ENCODE results near the gene CCDC57.

DNA sequence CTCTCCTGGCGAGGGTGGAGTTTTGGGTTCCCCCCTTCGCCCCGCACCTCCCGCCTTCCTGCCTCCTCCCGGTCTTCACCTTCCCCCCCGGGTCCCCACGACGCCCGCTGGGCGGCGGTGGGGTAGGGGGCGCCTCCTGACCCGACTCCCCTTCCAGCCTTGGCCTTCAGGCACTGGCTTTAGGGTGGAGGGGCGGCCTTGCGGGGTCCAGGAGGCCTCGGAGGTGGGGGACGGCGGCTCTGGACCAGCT is 18.6 kb upstream of the CCDC57 start:
- TF ChIP-seq, protein P1, sequence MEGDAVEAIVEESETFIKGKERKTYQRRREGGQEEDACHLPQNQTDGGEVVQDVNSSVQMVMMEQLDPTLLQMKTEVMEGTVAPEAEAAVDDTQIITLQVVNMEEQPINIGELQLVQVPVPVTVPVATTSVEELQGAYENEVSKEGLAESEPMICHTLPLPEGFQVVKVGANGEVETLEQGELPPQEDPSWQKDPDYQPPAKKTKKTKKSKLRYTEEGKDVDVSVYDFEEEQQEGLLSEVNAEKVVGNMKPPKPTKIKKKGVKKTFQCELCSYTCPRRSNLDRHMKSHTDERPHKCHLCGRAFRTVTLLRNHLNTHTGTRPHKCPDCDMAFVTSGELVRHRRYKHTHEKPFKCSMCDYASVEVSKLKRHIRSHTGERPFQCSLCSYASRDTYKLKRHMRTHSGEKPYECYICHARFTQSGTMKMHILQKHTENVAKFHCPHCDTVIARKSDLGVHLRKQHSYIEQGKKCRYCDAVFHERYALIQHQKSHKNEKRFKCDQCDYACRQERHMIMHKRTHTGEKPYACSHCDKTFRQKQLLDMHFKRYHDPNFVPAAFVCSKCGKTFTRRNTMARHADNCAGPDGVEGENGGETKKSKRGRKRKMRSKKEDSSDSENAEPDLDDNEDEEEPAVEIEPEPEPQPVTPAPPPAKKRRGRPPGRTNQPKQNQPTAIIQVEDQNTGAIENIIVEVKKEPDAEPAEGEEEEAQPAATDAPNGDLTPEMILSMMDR (IDR thresholded peaks at IDR 0.05) = no peak
- no peak for TF ChIP-seq POLR2A (IDR thresholded peaks at IDR 0.05)

Measured in esophagus squamous epithelium (tissue), 4 donors.